Mucosa of stomach (tissue), 1 donor: ENCODE data around the gene N4BP3.
"Not testable (repeated sequence)": the region's sequence is repeated elsewhere in the genome, so short reads cannot be mapped to it uniquely, and the experiment has no call there.

Experiments
- H3K27me3 ChIP-seq: one replicate; pipeline ENCODE4 v1.7.0; 2013; ENCODE audit warnings: mild to moderate bottlenecking, low read length; ENCODE audit not compliant: control insufficient read depth, insufficient read depth
- H3K36me3 ChIP-seq: one replicate; pipeline ENCODE4 v1.7.0; 2013; ENCODE audit warnings: low read length; ENCODE audit not compliant: control insufficient read depth, insufficient read depth
- H3K4me1 ChIP-seq: one replicate; pipeline ENCODE4 v1.7.0; 2013; ENCODE audit warnings: mild to moderate bottlenecking, low read length; ENCODE audit not compliant: control insufficient read depth, insufficient read depth
- H3K4me3 ChIP-seq: one replicate; pipeline ENCODE4 v1.7.0; 2013; ENCODE audit warnings: low read length
- H3K9ac ChIP-seq: one replicate; pipeline ENCODE4 v1.7.0; 2013; ENCODE audit warnings: mild to moderate bottlenecking, low read length, moderate library complexity
- H3K9me3 ChIP-seq: one replicate; pipeline ENCODE4 v1.7.0; 2013; ENCODE audit warnings: mild to moderate bottlenecking, low read length, moderate library complexity; ENCODE audit not compliant: control insufficient read depth
- donor health status: Pancreatic carcinoma.

N4BP3 gene

DNA sequence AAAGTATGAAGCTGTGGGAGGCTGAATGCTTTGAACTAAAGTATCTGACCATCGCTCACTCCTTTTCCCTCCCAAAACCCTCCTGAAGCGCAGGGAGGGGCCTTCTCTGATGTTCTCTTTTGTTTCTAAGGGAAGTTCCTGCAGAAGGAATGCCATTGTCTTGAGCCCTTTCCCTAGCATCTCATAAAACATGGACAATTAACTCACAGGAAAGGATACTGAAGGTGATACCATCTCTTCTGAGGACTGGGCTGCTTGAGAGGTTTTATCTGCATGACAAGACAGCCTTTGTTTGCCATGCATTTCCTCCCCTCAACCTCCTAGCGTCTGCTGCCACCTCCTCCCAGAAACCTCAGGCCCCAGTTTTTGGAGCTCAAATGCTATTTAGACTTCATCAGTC is 13.2 kb downstream of the N4BP3 start:
- Histone ChIP-seq H3K4me1 (peaks cover 12% of the 10 kb centered on the region), H3K4me3 (no peak overlapping the region), H3K36me3 (no peaks in the 10 kb centered on the region), H3K9me3 (no peaks in the 10 kb centered on the region), H3K9ac (no peak overlapping the region), H3K27me3 (no peaks in the 10 kb centered on the region)

DNA sequence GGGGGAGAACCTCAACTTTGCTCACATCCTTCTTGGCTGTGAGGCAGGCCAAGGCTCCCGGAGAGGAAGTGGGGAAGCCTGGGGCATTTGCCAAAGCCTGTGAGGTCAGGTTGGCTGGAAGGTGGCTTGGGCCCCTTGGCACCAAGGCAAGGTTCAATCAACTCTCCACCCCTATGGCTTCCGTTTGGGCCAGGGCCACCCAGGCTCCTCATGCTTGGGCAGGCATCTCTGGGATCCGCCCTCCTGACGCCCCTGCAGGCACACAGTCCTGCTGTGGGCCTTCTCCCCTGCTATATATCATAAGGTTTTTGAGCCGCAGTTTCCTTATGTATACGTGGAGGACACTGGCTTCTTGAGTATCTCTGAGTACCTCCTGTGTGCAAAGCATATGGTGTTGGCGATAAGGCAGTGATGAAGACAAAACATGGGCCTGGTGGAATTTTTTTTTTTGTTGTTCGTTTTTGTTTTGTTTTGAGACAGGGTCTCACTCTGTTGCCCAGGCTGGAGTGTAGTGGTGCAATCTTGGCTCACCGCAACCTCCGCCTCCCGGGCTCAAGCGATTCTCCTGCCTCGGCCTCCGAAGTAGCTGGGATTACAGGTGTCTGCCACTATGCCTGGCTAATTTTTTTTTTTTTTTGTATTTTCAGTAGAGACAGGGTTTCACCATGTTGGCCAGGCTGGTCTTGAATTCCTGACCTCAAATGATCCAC is 14.1 kb downstream of the N4BP3 start:
- H3K4me1 ChIP-seq, result peaks cover 12% of the 10 kb centered on the region
- H3K36me3 ChIP-seq, H3K9me3 ChIP-seq, H3K27me3 ChIP-seq, H3K9ac ChIP-seq, H3K4me3 ChIP-seq: not testable (repeated sequence)

DNA sequence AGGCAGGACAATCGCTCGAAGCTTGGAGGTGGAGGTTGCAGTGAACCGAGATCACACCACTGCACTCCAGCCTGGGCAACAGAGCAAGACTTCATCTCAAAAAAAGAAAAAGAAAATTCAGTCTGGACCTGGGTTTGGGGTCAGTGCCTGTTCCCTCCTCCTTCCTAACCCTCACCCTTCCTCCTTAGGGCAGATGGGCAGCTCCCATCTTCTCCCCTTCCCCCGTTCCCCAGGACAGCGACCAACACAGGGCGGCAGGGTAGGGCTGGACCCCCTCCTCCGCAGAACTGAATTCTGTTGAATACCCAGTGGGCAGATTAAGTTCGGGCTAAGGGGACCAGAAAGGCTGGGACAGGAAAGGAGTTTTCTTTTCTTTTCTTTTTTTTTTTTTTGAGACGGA is 16.0 kb downstream of the N4BP3 start:
- H3K9ac ChIP-seq, result no peak overlapping the region
- H3K27me3 ChIP-seq, result no peaks in the 10 kb centered on the region
- no peaks in the 10 kb centered on the region for H3K9me3 ChIP-seq
- H3K4me1 ChIP-seq, result peaks cover under 1% of the 10 kb centered on the region
- no peaks in the 10 kb centered on the region for H3K36me3 ChIP-seq
- no peak overlapping the region for H3K4me3 ChIP-seq

- Histone ChIP-seq H3K4me3 (peak overlapping the region; percentile 78), H3K9ac (peak overlapping the region; percentile 87)
- H3K36me3 ChIP-seq, H3K9me3 ChIP-seq, H3K4me1 ChIP-seq, H3K27me3 ChIP-seq: not testable (repeated sequence)
These were observed 16.9 kb downstream of the N4BP3 start for GRCh38 chr5:178130234-178130575.

DNA sequence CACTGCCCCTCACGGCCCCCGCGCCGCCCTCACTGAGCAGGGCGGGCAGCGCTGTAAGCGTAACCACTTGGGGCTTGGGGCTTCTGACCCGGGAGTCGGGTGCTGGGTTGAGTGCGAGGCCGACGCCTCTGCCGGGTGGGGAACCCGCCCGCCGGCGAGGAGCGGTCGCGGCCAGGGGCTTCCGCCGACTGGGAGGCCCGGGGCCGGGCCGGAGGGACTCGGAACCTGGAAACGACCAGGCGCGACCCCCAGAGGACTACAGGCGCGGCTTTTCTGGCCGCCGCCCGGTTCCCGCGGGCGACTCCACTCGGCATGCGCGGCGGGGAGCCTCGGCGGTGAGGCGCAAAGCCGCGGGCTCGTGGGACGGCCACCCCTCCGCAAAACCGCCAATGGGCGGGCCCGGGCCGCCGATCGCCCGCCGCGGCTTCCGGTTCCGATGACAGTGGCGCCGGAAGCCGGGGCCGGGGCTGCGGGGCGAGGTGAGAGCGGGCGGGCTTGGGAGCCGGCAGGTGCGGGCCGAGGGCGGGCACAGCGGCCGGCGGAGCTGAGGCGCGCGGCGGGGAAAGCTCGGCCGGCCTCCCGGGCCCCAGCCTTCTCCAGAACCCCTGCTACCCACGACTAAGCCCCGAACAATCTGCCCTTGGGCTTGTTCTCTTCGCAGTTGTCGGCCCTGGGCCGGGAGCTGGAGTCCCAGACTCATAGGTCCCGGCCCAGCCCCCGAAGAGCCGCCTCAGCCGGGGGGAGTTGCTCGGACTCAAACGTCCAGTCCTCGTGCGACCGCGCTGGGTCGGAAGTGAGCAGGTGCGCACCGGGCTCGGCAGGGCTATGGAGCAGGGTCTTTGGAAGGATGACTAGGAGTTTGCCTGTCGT is 17.5 kb downstream of the N4BP3 start, which contains the start of gene RMND5B:
TSS of gene RMND5B (plus strand) at position 439 of the 870 bp plus-strand sequence. CDS start 7,106 bp downstream, outside the sequence.
- no peaks in the 10 kb centered on the region for H3K9me3 ChIP-seq
- H3K36me3 ChIP-seq, result peaks cover under 1% of the 10 kb centered on the region
- peak within 1 kb of the TSS; percentile 78 for H3K4me3 ChIP-seq
- H3K27me3 ChIP-seq, result no peaks in the 10 kb centered on the region
- H3K4me1 ChIP-seq, result no peaks in the 10 kb centered on the region
- peak within 1 kb of the TSS; percentile 87 for H3K9ac ChIP-seq

DNA sequence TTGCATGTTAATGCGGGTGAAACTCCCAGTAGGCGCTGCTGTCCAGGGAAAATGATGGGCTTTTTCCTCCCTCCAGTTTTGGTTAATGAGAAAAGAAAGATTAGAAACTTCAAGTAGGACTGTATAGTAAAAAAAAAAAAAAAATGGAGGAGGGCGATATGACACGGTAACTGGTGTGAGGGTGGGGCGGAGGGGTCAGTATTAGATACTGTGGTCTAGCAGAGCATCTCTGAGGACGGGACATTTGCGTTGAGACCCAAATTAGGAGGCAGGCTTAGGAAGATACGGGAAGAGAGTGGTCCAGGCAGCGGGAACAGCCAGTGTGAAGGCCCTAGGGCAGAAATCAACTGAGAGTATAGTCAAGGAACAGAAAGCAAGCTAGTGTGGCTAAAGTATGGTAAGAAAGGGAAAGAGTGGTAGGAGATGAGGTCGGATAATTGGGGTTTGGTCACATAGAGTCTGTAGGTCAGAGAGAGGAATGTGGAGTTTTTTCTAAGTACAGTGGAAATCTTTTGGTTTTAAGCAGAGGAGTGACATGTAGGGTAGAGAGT is 18.2 kb downstream of the N4BP3 start:
- Histone ChIP-seq H3K4me3 (peak overlapping the region; percentile 78), H3K9ac (peak overlapping the region; percentile 87), H3K4me1 (no peaks in the 10 kb centered on the region)

DNA sequence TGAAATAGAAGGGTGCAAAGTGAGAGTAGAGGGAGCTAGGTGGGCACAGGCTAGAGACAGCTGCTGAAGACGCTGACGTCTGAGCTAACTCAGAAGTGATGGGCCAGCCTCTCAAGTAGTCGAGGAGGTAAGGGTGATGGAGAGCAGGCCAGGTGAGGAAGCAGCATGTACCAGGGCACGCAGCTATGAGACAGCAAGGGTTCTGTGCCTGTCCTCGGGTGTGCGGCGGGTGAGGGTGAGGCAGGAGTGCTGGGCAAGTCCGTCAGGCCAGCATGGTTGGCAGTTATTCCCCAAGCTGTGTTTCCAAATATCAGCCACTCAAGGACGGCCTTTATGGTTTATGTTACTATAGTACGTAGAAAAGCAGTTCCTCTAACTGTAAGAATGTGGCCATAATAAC is 23.7 kb downstream of the N4BP3 start:
- peaks cover 9% of the 10 kb centered on the region for H3K36me3 ChIP-seq

More for the DNA sequence above, 18.2 kb downstream of the N4BP3 start:
- Histone ChIP-seq H3K36me3 (peaks cover 4% of the 10 kb centered on the region), H3K27me3 (no peaks in the 10 kb centered on the region), H3K9me3 (no peaks in the 10 kb centered on the region)

DNA sequence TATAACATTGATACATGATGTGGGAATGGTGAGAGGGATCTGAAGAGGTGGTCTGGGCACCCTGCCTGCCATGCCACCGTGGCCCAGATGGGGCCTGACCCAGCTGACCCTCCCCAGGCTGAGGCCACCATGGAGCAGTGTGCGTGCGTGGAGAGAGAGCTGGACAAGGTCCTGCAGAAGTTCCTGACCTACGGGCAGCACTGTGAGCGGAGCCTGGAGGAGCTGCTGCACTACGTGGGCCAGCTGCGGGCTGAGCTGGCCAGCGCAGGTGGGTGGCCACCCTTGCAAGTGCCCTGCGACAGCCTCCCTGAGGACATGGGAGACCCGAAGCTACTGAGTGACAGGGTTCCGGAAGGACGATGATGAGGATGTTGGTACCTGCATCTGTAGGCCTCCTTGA is 24.7 kb downstream of the N4BP3 start:
- Histone ChIP-seq H3K27me3 (no peaks in the 10 kb centered on the region), H3K4me1 (no peaks in the 10 kb centered on the region), H3K4me3 (no peak overlapping the region), H3K36me3 (peaks cover 9% of the 10 kb centered on the region), H3K9ac (no peak overlapping the region), H3K9me3 (no peaks in the 10 kb centered on the region)

More for the DNA sequence above, 23.7 kb downstream of the N4BP3 start:
- Histone ChIP-seq H3K4me3 (no peak overlapping the region), H3K27me3 (no peaks in the 10 kb centered on the region), H3K9me3 (no peaks in the 10 kb centered on the region), H3K9ac (no peak overlapping the region), H3K4me1 (no peaks in the 10 kb centered on the region)

DNA sequence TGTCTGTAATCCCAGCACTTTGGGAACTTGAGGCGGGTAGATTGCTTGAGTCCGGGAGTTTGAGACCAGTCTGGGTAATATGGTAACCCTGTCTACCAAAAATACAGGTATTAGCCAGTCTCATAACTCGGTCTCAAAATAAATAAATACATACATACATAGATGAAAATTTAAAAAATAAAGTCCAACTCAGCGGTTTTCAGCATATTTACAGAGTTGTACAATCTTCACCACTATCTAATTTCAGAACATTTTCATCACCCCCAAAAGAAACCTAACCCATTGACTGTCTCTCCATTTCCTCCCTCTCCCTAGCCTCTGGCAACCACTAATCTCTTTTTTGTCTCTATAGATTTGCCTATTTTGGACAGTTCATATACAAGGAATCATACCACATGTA is 28.2 kb downstream of the N4BP3 start:
- Histone ChIP-seq H3K36me3 (peaks cover 12% of the 10 kb centered on the region), H3K4me1 (no peaks in the 10 kb centered on the region), H3K4me3 (no peak overlapping the region), H3K9ac (no peak overlapping the region), H3K9me3 (no peaks in the 10 kb centered on the region), H3K27me3 (no peaks in the 10 kb centered on the region)

- peaks cover 20% of the 10 kb centered on the region for H3K36me3 ChIP-seq
- H3K4me3 ChIP-seq, result no peak overlapping the region
- no peaks in the 10 kb centered on the region for H3K27me3 ChIP-seq
- no peaks in the 10 kb centered on the region for H3K9me3 ChIP-seq
- no peak overlapping the region for H3K9ac ChIP-seq
- H3K4me1 ChIP-seq, result no peaks in the 10 kb centered on the region
These were observed 29.3 kb downstream of the N4BP3 start for GRCh38 chr5:178142642-178143041.

DNA sequence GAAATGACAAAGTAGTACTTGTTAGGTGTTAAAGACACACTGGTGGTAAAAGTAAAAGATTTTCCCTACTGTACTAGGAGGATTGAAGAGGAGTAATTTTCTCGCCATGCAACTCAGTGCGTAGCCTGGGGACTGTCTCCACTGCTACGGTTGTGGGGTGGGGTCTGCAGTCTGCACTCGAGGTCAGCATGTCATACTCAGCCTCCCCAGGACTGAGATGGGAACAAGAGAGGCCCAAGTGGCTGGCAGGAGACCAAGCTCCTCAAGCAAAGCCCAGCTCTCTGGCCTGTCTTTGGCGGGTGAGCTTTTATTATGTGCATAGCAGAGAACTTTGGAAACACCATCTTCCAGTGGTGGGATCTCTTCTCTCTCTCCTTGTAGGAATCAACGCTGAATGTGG is 29.9 kb downstream of the N4BP3 start:
- no peaks in the 10 kb centered on the region for H3K4me1 ChIP-seq
- H3K36me3 ChIP-seq, result peaks cover 26% of the 10 kb centered on the region
- no peaks in the 10 kb centered on the region for H3K27me3 ChIP-seq
- H3K9ac ChIP-seq, result no peak overlapping the region
- H3K9me3 ChIP-seq, result no peaks in the 10 kb centered on the region
- no peak overlapping the region for H3K4me3 ChIP-seq

GRCh38 chr5:178143901-178144300 is 30.6 kb downstream of the N4BP3 start:
- Histone ChIP-seq H3K9ac (no peak overlapping the region), H3K4me1 (no peaks in the 10 kb centered on the region), H3K36me3 (peaks cover 31% of the 10 kb centered on the region), H3K27me3 (no peaks in the 10 kb centered on the region), H3K4me3 (no peak overlapping the region), H3K9me3 (no peaks in the 10 kb centered on the region)
